ENCODE measurements around the gene SAMD1. TPM values are rescaled to one million over a fixed set of nuclear protein-coding genes. Genes with fewer than 3 reads are reported as not detected.

Gene SAMD1
- total RNA-seq, 1 donor from 2014 or later: 51.1 TPM

DNA sequence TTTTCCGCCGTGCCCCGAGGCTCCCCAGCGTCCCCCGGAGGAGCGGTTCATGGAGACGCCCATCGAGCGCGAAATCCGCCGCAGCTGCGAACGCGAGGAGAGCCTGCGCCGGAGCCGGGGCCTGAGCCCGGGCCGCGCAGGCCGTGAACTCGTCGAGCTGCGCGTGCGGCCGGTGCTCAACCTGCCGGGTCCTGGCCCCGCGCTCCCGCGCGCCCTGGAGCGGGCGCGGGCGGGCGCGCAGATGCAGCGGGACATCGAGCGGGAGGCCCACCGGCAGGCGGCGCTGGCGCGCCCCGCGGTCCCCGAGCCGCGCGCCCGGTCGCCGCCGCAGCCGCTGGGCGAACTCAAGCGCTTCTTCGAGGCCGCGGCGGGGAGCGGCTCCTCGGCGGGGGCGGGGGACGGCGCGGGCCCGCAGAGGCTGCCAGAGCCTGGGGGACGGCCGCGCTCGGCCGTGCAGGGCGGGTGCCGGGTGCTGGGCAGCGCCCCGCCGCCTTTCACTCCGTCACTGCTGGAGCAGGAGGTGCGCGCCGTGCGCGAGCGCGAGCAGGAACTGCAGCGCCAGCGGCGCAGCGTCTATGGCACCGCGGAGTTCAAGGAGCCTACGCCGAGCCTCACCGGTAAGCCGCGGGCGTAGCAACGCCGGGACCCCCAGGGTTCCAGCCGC, 17.2 kb downstream of the SAMD1 start:
- DNase-seq: peak; percentile 87
- ATAC-seq (ENCODE audit: poor library complexity): peak; percentile 38
- intact Hi-C loops (cut with DNase I): loop anchor here (5.0 to 10.0 kb wide), 2 partner anchors 61 to 191 kb away; partner anchors contain the start of gene ASF1B

DNA sequence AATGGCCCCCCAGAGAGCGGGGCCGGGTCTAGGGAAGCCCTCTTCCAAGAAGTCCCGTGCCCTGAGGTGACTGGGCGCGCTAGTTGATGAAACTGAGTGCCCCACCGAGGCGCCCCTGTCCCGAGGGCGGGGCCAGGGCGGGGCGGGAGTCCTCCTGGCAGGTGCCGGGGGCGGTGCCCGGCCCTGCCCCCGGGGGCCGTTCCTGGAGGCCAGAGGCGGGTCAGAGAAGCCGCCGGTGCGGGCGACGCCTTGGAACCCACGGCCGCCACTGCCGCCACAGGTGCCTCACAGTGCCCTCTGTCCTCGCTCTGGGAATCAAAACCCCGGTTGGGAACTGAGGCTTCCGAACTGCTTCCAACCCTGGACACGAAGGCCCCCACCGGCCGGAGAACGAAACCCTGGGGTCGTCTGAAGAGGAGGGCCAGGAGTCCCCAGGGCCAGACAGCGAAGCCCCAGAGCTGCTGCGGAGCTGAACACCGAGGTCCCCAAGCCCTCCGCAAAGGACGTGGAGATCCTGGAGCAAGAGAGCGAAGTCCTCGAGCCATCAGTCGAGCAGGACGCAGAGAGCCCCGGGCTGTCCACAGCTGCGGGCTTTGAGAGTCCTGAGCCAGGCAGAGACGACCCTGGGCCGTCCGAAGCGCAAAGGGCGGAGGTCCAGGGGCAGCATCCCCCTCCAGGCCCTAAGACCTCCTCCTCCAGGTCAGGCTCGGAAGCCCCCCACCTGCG, 17.9 kb downstream of the SAMD1 start, which contains the start of gene MISP3:
TSS of gene MISP3 (plus strand) at position 252 of the 726 bp plus-strand sequence. CDS start 524 bp downstream, outside the sequence.
- peak; percentile 72 for DNase-seq
- intact Hi-C loops (cut with DNase I): loop anchor here (5.0 to 10.0 kb wide), 2 partner anchors 62 to 190 kb away; partner anchors contain the start of gene ASF1B
- ATAC-seq (ENCODE audit: poor library complexity): peak; percentile 54

DNA sequence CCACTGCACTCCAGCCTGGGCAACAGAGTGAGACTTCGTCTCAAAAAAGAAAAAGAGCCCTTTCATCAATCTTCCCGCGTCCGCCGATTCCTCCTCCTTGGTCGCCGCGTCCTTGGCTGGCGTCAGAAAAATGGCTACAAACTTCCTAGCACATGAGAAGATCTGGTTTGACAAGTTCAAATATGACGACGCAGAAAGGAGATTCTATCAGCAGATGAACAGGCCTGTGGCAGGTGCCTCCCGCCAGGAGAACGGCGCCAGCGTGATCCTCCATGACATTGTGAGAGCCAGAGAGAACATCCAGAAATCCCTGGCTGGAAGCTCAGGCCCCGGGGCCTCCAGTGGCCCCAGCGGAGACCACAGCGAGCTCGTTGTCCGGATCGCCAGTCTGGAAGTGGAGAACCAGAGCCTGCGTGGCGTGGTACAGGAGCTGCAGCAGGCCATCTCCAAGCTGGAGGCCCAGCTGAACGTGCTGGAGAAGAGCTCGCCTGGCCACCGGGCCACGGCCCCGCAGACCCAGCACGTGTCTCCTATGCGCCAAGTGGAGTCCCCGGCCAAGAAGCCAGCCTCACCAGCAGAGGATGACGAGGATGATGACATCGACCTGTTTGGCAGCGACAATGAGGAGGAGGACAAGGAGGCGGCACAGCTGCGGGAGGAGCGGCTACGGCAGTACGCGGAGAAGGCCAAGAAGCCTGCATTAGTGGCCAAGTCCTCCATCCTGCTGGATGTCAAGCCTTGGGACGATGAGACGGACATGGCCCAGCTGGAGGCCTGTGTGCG, 20.1 kb downstream of the SAMD1 start:
- no peak for ATAC-seq (ENCODE audit: poor library complexity)
- peak; percentile 61 for DNase-seq
- intact Hi-C loops (cut with DNase I): loop anchor here (5.0 to 10.0 kb wide), 2 partner anchors 64 to 188 kb away; partner anchors contain the start of gene ASF1B

DNA sequence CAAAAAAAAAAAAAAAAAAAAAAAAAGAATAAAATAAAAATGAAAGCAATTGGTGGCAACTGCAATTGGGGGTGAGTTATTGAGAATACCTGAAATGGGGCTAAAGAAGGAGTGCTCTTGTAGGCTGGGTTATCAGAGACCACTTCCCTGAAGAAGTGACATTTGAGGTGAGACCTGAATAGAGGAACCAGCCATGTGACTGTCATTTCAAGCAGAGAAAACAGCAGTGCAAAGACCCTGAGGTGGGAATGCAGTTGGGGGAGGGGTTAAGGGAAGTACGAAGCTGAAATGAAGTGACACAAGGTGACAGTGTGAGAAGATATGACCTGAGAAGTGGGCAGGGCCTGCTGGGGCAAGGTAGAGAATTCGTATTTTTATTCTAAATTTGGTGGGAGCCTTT, 24.4 kb downstream of the SAMD1 start:
- ATAC-seq (ENCODE audit: poor library complexity) (no peak), DNase-seq (no peak)

DNA sequence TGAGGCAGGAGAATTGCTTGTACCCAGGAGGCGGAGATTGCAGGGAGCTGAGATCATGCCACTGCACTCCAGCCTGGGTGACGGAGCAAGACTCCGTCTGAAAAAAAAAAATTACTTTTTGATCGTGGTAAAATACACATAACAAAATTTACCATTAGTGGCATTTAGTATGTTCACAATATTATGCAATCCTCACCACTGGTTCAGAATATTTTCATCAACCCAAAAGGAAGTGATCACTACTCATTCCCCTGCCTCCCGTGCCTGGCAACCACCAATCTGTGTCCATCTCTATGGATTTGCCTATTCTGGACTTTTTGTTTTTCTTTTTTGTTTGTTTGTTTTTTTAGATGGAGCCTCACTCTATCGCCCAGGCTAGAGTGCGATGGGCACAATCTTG, 27.4 kb downstream of the SAMD1 start:
- no peak for ATAC-seq (ENCODE audit: poor library complexity)
- intact Hi-C loops (cut with DNase I): no loop called here
- DNase-seq: no peak

More for the DNA sequence above, 24.4 kb downstream of the SAMD1 start:
- intact Hi-C loops (cut with DNase I): no loop called here

DNA sequence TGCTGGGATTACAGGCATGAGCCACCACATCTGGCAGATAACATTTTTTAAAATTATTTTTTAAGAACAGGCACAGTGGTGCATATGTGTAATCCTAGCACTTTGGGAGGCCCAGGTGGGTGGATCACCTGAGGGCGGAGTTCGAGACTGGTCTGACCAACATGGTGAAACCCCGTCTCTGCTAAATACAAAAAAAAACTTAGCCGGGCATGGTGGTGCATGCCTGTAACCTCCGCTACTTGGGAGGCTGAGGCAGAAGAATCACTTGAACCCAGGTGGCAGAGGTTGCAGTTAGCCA, 28.0 kb downstream of the SAMD1 start:
- ATAC-seq (ENCODE audit: poor library complexity) (no peak), DNase-seq (no peak)
- intact Hi-C loops (cut with DNase I): no loop called here

DNA sequence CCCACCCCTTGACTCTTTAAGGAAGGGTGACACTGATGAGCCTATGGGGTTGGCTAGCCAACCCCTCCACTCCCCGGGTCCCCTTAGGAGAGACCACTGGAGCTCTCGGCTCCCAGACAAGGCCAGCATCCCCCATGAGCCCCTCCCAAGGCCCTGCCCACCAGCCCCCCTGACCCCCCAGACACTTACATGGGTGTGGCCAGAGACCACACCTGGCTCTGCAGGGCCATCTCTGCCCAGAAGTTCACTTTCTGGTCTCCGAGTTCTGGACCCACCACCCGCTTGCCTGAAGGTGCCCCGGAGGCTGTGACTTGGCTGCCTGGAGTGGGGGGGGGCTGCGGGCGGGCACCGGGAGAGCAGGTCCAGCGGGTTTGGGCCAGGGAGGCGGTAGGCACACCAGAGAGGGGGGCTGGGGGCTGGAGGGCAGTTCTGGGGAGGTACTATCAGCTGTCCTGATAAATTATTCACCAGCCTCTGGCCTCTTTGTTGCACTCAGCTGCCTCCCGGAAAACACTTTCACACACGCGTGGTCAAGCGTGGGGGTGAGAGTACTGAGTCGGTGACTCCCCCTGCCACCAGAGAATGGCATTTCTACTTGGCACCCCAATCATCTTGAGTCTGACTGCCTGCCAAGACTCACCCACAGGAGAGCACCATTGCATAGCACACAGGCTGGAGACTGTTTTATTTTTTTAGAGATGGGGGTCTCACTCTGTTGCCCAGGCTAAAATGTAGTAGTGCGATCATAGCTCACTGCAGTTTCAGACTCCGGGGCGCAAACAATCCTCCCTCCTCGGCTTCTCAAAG, 28.6 kb downstream of the SAMD1 start, which contains the start of gene PALM3:
TSS of gene PALM3 (minus strand) at position 326 of the 807 bp plus-strand sequence. CDS start at position 230, 96 bp downstream.
- ATAC-seq (ENCODE audit: poor library complexity) (no peak), DNase-seq (no peak)
- intact Hi-C loops (cut with DNase I): no loop called here

DNA sequence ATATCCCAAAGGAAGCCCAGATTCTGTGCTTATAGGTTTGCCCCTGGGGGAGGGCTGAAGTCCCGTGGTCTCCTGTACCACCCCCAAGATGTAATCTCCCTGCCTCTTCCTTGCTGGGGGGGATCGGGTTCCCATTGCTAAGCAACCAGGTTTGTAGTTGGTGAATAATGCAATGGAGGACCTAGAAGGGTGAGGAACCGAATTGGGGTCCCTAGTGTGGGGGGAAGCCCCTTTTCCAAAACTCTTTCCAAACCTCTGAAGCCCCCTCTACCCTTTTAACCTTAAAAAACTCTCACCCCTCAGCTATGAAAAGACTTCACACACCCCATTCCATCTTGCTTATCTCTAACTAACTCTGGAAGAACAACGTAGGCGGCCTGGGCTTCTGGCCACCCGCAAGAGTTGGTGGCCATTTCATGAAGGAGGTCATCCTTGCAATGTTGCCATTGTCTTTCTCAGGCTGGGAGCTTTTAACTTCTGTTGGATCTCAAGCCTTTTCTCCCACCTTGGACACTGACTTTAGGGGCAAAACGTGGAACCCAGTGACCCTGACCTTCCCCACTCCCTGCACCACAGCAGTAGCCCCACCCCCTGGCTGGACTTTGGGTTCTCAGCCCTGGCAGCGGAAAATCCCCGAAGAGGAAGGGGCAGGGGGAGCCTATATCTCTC, 29.3 kb downstream of the SAMD1 start:
- ATAC-seq (ENCODE audit: poor library complexity) (no peak), DNase-seq (no peak)
- intact Hi-C loops (cut with DNase I): no loop called here

DNA sequence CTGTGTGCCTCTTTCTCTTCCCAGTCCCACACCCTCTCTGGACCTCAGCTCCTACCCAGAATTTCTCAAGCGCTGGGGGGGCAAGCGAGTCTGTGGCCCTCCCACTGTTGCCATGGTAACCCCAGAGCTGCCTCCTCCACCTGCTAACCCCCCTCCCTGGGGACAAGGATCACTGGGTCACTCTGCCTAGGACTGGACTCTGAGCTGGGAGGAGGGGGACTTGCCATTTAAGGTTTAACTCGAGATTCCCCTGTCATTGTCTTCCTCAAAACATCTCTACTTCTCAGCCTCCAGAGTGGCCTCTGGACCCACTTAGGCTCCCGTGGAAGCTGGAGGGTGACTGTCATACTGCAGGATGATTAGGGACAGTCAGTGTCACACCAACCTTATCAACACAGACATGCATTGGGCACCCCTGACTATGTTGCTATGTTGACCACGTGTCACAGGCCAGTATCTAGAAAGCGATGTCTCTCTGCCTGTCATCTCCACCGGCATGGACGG, 30.8 kb downstream of the SAMD1 start:
- ATAC-seq (ENCODE audit: poor library complexity) (no peak), DNase-seq (no peak)
- intact Hi-C loops (cut with DNase I): no loop called here

DNA sequence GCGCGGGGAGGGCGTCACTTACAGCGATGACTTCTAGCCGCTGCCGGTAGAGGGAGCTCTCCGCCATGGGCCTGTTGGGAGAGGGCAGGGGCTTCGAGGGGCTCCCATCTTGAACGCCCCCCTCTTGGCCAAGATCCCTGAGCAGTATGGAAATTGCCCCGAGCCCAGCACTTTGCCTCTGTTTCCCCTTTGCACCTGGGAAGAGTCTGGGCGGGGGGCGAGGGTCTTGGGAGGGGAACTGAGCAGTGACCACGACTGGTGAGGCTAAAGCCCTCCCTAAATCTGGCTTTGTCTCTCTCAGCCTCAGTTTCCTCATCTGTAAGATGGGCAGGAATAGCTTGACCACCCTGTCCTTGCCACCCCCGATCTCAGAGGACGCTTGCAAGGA, 31.5 kb downstream of the SAMD1 start:
- ATAC-seq (ENCODE audit: poor library complexity): no peak
- intact Hi-C loops (cut with DNase I): no loop called here
- DNase-seq: no peak

DNA sequence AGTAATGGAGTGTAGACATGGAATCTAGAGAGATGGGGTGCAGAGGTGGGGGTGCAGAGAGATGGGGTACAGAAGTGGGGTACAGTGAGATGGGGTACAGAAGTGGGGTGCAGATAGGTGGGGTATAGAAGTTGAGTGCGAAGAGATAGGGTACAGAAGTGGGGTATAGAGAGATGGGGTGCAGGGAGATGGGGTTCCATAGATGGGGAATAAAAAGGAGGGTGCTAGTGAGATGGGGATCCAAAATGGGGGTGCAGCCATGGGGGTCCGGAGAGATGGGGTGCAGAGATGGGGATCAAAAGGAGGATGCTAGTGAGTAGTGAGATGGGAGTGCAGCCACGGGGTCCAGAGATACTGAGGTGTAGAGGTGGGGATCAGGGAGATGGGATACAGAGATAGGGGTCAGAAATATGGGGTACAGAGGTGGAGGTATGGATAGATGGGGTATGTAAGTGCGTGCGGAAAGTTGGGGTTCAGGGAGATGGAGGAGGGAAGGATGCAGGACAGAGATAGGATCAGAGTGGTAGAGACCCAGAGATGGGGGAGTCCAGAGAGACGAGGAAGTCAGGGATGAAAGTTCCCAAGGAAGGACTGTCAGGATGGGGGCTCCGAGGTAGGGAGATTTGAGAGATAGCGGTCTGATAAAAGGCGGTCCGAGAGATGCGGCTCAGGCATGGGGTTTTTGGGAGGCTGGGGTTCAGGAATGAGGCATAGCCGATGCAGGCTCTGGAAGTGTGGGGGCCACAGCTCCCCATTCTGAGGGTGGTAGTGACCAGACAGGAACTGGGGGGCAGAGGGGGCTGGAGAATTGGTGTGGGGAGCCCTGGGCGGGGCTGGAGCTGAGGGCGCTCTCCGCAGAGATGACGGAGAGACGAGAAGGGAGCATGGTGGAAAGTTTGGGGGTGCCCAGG, 32.1 kb downstream of the SAMD1 start:
- DNase-seq (no peak), ATAC-seq (ENCODE audit: poor library complexity) (no peak)
- intact Hi-C loops (cut with DNase I): no loop called here

DNA sequence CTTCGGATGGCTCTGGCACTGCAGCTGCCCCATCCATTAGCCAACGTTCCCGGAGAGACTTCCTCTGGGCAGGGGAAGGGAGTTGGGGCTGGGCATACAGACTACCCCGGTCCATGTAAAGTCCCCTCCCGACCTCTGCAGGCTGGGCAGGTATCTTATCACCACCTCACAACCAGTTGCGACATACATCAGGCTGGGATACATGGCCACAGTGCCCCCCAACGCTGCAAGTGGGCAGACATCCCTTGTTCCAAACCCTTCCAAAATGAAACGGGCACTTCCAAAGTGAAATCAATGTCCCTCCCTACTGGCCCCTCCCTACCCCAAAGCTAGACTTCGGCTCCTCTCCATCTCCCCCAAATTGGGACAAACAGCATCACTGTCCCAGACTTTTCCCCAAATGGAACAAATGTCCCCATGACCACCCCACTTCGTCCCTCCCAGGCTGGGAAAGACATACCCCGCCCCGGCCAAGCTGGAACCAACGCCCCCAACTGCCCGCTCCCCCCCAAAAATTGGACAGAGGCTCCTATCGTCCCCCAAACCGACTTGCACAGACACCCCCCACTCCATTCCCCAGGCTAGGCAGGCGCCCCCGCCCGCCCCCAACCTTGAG, 33.7 kb downstream of the SAMD1 start:
- intact Hi-C loops (cut with DNase I): no loop called here
- ATAC-seq (ENCODE audit: poor library complexity) (no peak), DNase-seq (no peak)

DNA sequence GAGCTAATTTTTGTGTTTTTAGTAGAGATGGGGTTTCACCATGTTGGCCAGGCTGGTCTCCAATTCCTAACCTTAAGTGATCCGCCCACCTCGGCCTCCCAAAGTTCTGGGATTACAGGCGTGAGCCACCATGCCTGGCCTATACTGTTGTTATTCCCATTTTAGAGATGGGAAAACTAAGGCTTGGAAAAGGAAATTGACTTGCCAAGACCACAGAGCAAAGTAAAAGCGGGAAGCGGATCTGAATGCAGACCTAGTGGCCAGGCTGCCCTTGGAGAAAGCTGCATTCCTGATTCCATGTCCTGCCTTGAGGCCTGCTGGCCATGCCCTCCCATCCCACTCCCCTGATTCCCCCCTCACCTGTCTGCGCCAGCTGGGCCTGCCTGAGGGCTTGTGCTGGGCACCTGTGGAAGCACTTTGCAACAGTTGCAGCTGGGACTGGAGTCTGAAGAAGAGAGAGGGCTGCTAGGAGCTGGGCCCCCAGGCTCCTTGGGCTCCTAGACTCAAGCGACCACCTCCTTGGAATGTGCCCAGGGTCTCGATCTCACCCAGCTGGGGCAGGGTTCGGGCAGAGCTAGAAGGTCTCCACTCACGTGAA, 34.4 kb downstream of the SAMD1 start:
- intact Hi-C loops (cut with DNase I): no loop called here
- ATAC-seq (ENCODE audit: poor library complexity) (no peak), DNase-seq (no peak)

DNA sequence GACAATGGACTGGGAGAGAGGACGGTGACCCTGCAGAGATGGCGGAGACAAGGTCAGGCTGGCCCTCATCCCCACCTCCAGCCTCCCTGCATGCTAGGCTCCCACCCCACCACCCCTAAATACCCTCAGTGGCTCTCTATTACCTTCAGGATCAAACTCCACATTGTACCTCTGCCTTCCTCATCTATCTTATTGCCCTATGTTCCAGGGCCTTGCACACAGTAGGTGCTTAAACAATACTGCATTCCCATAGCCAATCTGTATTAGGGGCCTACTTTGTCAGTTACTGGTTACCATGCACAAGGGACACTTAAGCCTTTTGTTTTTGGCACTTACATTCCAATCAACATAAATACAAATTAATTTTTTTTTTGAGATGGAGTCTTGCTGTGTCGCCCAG, 35.2 kb downstream of the SAMD1 start:
- intact Hi-C loops (cut with DNase I): no loop called here
- DNase-seq (no peak), ATAC-seq (ENCODE audit: poor library complexity) (no peak)

DNA sequence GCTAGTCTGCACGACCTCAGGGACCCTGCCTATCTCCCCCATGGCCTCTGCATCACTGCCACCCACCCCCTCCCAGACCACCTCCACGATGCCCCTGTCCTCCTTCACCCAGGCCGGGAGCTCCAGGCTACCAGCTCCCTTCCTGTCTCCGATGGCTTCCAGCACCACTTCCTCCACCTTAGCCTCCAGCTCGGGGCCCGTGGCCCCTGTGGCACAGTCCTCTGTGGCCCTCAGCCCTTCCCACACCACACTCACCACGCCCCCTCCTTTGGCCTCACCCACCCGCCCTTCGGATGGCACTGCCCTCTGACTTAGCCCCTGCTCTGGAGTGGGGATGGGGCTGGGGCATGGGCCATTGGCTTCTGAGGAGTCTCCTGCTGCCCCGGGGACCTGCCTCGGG, 35.8 kb downstream of the SAMD1 start:
- intact Hi-C loops (cut with DNase I): no loop called here
- no peak for ATAC-seq (ENCODE audit: poor library complexity)
- DNase-seq: no peak

DNA sequence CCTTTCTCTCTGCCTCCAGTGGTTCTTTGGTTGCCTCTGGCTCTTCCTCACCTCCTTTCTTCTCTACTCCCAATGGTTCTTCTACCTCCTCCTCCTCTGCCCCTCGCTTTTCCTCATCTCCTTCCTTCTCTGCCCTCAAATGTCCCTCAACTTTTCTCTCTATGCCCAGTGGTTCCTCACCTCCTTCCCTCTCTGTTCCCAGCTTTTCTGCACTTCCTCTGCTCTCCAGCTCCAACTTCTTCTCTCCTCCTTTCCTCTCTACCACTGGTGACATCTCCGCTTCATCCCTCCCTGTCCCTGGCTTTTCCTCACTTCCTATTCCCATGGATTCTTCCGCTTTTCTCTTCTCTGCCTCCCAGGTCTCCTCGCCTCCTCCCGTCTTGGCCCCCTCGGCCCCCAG, 36.5 kb downstream of the SAMD1 start:
- intact Hi-C loops (cut with DNase I): no loop called here
- ATAC-seq (ENCODE audit: poor library complexity) (no peak), DNase-seq (no peak)
